H9 (cell line): ENCODE results near the gene BANP. TPM values are rescaled to one million over a fixed set of nuclear protein-coding genes. Genes with fewer than 3 reads are reported as not detected.

ENCODE experiments used
- DNase-seq: peaks from one replicate; pipeline ENCODE4 v3.0.0-alpha.2; 2017
- H2AFZ ChIP-seq: one replicate; pipeline ENCODE4 v1.6.1; 2013; ENCODE audit warnings: mild to moderate bottlenecking, low read length, control low read depth, moderate library complexity
- H2AK5ac ChIP-seq: 2 replicates; pipeline ENCODE4 v1.6.1; 2013; ENCODE audit warnings: low read length, control low read depth, mixed read lengths; ENCODE audit not compliant: insufficient read length
- H2BK120ac ChIP-seq: one replicate; pipeline ENCODE4 v1.6.1; 2013; ENCODE audit warnings: low read depth, mild to moderate bottlenecking, low read length, control low read depth, inconsistent platforms; ENCODE audit not compliant: poor library complexity, severe bottlenecking
- H2BK12ac ChIP-seq: 2 replicates; pipeline ENCODE4 v1.6.1; 2013; ENCODE audit warnings: low read length, control low read depth, mixed read lengths, low read depth; ENCODE audit not compliant: insufficient read length
- H2BK15ac ChIP-seq: 2 replicates; pipeline ENCODE4 v1.6.1; 2013; ENCODE audit warnings: low read depth, low read length, control low read depth
- H2BK20ac ChIP-seq: one replicate; pipeline ENCODE4 v1.6.1; 2013; ENCODE audit warnings: low read depth, mild to moderate bottlenecking, low read length, control low read depth, inconsistent platforms; ENCODE audit not compliant: poor library complexity, severe bottlenecking
- H2BK5ac ChIP-seq: 2 replicates; pipeline ENCODE4 v1.6.1; 2013; ENCODE audit warnings: low read length, control low read depth, mixed read lengths; ENCODE audit not compliant: insufficient read length
- H3K14ac ChIP-seq: 2 replicates; pipeline ENCODE4 v1.6.1; 2013; ENCODE audit warnings: low read length, control low read depth; ENCODE audit not compliant: insufficient read depth
- H3K18ac ChIP-seq: 2 replicates; pipeline ENCODE4 v1.6.1; 2013; ENCODE audit warnings: low read depth, mild to moderate bottlenecking, mixed read lengths, low read length, control low read depth; ENCODE audit not compliant: insufficient read length
- H3K23ac ChIP-seq: 2 replicates; pipeline ENCODE4 v1.6.1; 2013; ENCODE audit warnings: low read length, control low read depth, mixed read lengths, low read depth; ENCODE audit not compliant: insufficient read length
- H3K23me2 ChIP-seq: 2 replicates; pipeline ENCODE4 v1.6.1; 2013; ENCODE audit warnings: low read depth, mild to moderate bottlenecking, mixed read lengths, low read length, control low read depth; ENCODE audit not compliant: insufficient read length, poor library complexity, severe bottlenecking
- H3K27ac ChIP-seq: 2 replicates; pipeline ENCODE4 v1.5.1; 2013; ENCODE audit warnings: low read length, control low read depth, mixed read lengths, low read depth; ENCODE audit not compliant: insufficient read length
- H3K27me3 ChIP-seq: 2 replicates; pipeline ENCODE4 v1.6.1; 2013; ENCODE audit warnings: low read length, control low read depth, inconsistent platforms; ENCODE audit not compliant: insufficient read depth
- H3K4ac ChIP-seq: 2 replicates; pipeline ENCODE4 v1.6.1; 2013; ENCODE audit warnings: low read depth, mild to moderate bottlenecking, control low read depth, inconsistent platforms, low read length, moderate library complexity
- H3K4me1 ChIP-seq: 2 replicates; pipeline ENCODE4 v1.6.1; 2013; ENCODE audit warnings: low read length, control low read depth, inconsistent platforms; ENCODE audit not compliant: insufficient read depth
- H3K4me2 ChIP-seq: 2 replicates; pipeline ENCODE4 v1.6.1; 2013; ENCODE audit warnings: low read length, control low read depth, mixed read lengths; ENCODE audit not compliant: insufficient read length, insufficient read depth
- H3K56ac ChIP-seq: 2 replicates; pipeline ENCODE4 v1.6.1; 2013; ENCODE audit warnings: low read depth, mild to moderate bottlenecking, mixed read lengths, low read length, control low read depth; ENCODE audit not compliant: insufficient read length
- H3K79me1 ChIP-seq: 2 replicates; pipeline ENCODE4 v1.6.1; 2013; ENCODE audit warnings: low read depth, mild to moderate bottlenecking, moderate library complexity, low read length, control low read depth, inconsistent platforms; ENCODE audit not compliant: insufficient read depth, poor library complexity, severe bottlenecking
- H3K79me2 ChIP-seq: 2 replicates; pipeline ENCODE4 v1.6.1; 2013; ENCODE audit warnings: low read length, control low read depth, inconsistent platforms; ENCODE audit not compliant: insufficient read depth
- H3K9ac ChIP-seq: 2 replicates; pipeline ENCODE4 v1.6.1; 2013; ENCODE audit warnings: low read length, control low read depth, mixed read lengths; ENCODE audit not compliant: insufficient read length; ENCODE audit errors: extremely low read depth
- H3K9me3 ChIP-seq: one replicate; pipeline ENCODE4 v1.6.1; 2013; ENCODE audit warnings: low read depth, low read length, inconsistent platforms; ENCODE audit not compliant: control insufficient read depth
- H3T11ph ChIP-seq: one replicate; pipeline ENCODE4 v1.6.1; 2013; ENCODE audit warnings: mild to moderate bottlenecking, low read length, control low read depth, inconsistent platforms
- H4K20me1 ChIP-seq: one replicate; pipeline ENCODE4 v1.6.1; 2013; ENCODE audit not compliant: control insufficient read depth, insufficient read length, insufficient read depth
- H4K5ac ChIP-seq: 2 replicates; pipeline ENCODE4 v1.6.1; 2013; ENCODE audit warnings: low read depth, mild to moderate bottlenecking, mixed read lengths, low read length, control low read depth; ENCODE audit not compliant: insufficient read length
- H4K8ac ChIP-seq: replicated peaks from 2 replicates; pipeline ENCODE4 v1.6.1; 2013; ENCODE audit warnings: low read length, control low read depth, mixed read lengths, low read depth; ENCODE audit not compliant: insufficient read length
- H4K91ac ChIP-seq: 2 replicates; pipeline ENCODE4 v1.6.1; 2013; ENCODE audit warnings: low read depth, mild to moderate bottlenecking, moderate library complexity, mixed read lengths, low read length, control low read depth; ENCODE audit not compliant: insufficient read length
- H3K27ac Mint-ChIP-seq, 3 experiments: 2 replicates in 2 of 3; 3 replicates in 1 of 3; pipeline ENCODE4 v1.8.0; 2020 to 2021; ENCODE audit warnings: mixed read lengths in 3 of 3, mild to moderate bottlenecking in 1 of 3, moderate library complexity in 1 of 3
- H3K27me3 Mint-ChIP-seq: 2 replicates; pipeline ENCODE4 v1.8.0; 2021; ENCODE audit warnings: low read depth, mild to moderate bottlenecking, moderate library complexity, mixed read lengths
- H3K36me3 Mint-ChIP-seq, 3 experiments: 2 replicates in 2 of 3; 3 replicates in 1 of 3; pipeline ENCODE4 v1.8.0; 2020 to 2021; ENCODE audit warnings: low read depth in 3 of 3, mixed read lengths in 3 of 3; ENCODE audit not compliant: insufficient read depth in 1 of 3
- H3K4me1 Mint-ChIP-seq, 2 experiments: 2 replicates each; pipeline ENCODE4 v1.8.0; 2020; ENCODE audit warnings: mixed read lengths in 2 of 2
- H3K4me3 Mint-ChIP-seq, 2 experiments: 2 replicates in 1 of 2; 3 replicates in 1 of 2; pipeline ENCODE4 v1.8.0; 2020 to 2021; ENCODE audit warnings: mild to moderate bottlenecking in 2 of 2, mixed read lengths in 2 of 2, moderate library complexity in 1 of 2
- H3K9me3 Mint-ChIP-seq, 2 experiments: 2 replicates in 1 of 2; 3 replicates in 1 of 2; pipeline ENCODE4 v1.8.0; 2020; ENCODE audit warnings: mild to moderate bottlenecking in 2 of 2, mixed read lengths in 2 of 2, moderate library complexity in 1 of 2
- WGBS: extraction: QIAGEN DNeasy Blood & Tissue Kit; methylation state at CpG from one replicate; pipeline ENCODE4 v1.1.7; 2013; ENCODE audit warnings: missing lambda C conversion rate, low lambda C conversion rate, mixed read lengths; ENCODE audit not compliant: insufficient read length; ENCODE audit errors: extremely low coverage; 5-methylcytosine and 5-hydroxymethylcytosine counted together
- total RNA-seq: library from RNA; stranded (reverse); gene quantifications from 2 replicates; pipeline ENCODE4 v1.2.1, GENCODE V29; 2021
- TF ChIP-seq, protein P1 (sequence below): fragments of 200-600 bp; sonication (generic); conservative IDR thresholded peaks from 3 replicates; pipeline ENCODE4 v1.8.0; 2021; ENCODE audit warnings: antibody characterized with exemption, mild to moderate bottlenecking

Gene BANP
- total RNA-seq, 1 experiment from 2014 or later, result 24.9 TPM

DNA sequence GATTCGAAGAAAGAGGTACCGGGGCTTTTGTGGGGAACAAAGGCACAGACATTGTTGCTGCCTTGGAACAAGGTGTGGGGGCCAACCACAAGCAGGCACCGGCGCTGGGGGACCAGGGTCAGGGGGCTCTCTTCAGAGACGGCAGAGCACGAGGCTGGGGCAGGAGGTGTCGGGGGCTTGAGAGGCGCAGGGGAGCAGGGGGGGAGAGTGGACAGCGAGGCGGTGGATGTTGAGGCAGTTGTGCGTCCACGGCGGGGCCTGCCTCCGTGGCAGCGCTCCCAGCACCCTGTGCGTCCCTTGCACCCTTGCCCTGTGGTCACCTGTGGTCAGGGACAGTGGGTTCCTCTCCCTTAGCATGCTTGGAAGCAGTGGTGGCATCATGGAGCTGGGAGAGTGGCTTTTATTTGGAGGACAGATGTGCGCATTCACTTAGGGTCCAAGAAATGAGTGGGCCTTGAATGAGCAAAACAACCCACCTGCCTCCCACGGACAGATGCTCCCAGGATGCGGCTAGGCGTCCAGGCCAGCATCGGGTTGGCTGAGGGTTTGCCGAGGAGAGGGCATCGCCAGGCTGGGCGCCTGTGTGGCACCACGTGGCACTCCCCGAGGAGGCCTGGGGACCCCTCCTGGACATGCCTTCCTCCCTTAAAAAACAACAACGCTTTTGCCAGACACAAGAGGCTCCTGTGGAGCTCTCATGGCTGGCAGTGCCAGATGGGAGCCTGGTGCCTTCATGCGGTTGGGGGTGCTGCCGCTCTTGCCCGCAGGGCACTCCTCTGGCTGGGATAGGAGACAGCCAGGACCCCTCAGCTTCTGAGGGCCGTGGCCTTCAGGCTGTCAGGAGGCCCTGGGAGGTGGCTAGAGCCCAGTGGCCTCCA, 113.0 kb downstream of the BANP start:
- peaks cover 4 to 10% of the 10 kb centered on the region in 2 experiments for H3K4me1 Mint-ChIP-seq
- H2BK15ac ChIP-seq, result no peak overlapping the region
- H2BK120ac ChIP-seq, result no peak overlapping the region
- H3K27ac Mint-ChIP-seq, result no peak overlapping the region; a peak in 1 of 7 replicates
- no peak overlapping the region for H2AFZ ChIP-seq
- H3K9me3 Mint-ChIP-seq, result no peaks in the 10 kb centered on the region; a peak in 1 of 5 replicates
- no peak overlapping the region for H2BK20ac ChIP-seq
- no peaks in the 10 kb centered on the region for H3K4me1 ChIP-seq
- H4K8ac ChIP-seq, result no peak overlapping the region
- H3K9me3 ChIP-seq, result no peaks in the 10 kb centered on the region
- H2AK5ac ChIP-seq, result no peak overlapping the region
- H4K20me1 ChIP-seq, result no peaks in the 10 kb centered on the region
- no peaks in the 10 kb centered on the region for H3K27me3 Mint-ChIP-seq
- H3K4me3 Mint-ChIP-seq, result no peak overlapping the region
- no peak overlapping the region for H3K23ac ChIP-seq
- H3K36me3 Mint-ChIP-seq, result peaks cover 2 to 29% (median 3%) of the 10 kb centered on the region in 3 experiments; a peak in 6 of 7 replicates
- H3K79me2 ChIP-seq, result no peaks in the 10 kb centered on the region; the same call in 1 of the 2 replicates
- no peaks in the 10 kb centered on the region for H3K79me1 ChIP-seq
- H3K9ac ChIP-seq, result no peak overlapping the region
- H4K91ac ChIP-seq, result no peak overlapping the region
- H3K14ac ChIP-seq, result no peak overlapping the region
- no peak overlapping the region for H3K18ac ChIP-seq
- no peak overlapping the region for H4K5ac ChIP-seq
- TF ChIP-seq, protein P1, sequence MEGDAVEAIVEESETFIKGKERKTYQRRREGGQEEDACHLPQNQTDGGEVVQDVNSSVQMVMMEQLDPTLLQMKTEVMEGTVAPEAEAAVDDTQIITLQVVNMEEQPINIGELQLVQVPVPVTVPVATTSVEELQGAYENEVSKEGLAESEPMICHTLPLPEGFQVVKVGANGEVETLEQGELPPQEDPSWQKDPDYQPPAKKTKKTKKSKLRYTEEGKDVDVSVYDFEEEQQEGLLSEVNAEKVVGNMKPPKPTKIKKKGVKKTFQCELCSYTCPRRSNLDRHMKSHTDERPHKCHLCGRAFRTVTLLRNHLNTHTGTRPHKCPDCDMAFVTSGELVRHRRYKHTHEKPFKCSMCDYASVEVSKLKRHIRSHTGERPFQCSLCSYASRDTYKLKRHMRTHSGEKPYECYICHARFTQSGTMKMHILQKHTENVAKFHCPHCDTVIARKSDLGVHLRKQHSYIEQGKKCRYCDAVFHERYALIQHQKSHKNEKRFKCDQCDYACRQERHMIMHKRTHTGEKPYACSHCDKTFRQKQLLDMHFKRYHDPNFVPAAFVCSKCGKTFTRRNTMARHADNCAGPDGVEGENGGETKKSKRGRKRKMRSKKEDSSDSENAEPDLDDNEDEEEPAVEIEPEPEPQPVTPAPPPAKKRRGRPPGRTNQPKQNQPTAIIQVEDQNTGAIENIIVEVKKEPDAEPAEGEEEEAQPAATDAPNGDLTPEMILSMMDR, result no peak
- H3K56ac ChIP-seq, result no peak overlapping the region
- WGBS, result no CpG with 5 or more reads among the region's 31 CpGs
- H3T11ph ChIP-seq, result no peak overlapping the region
- DNase-seq, result no peak
- H3K27ac ChIP-seq, result no peak overlapping the region
- no peaks in the 10 kb centered on the region for H3K27me3 ChIP-seq
- H2BK12ac ChIP-seq, result no peak overlapping the region
- H2BK5ac ChIP-seq, result no peak overlapping the region
- no peak overlapping the region for H3K4ac ChIP-seq
- no peak overlapping the region for H3K4me2 ChIP-seq
- H3K23me2 ChIP-seq, result no peaks in the 10 kb centered on the region
